Measurements from ENCODE around the gene ZYG11A. TPM values are rescaled to one million over a fixed set of nuclear protein-coding genes. Genes with fewer than 3 reads are reported as not detected.

The ZYG11A gene
- total and polyA plus RNA-seq, 2 donors (not counting 3 experiments of a cell fraction or from before 2014, with no cell fraction given) = 0.40 to 2.1 TPM

DNA sequence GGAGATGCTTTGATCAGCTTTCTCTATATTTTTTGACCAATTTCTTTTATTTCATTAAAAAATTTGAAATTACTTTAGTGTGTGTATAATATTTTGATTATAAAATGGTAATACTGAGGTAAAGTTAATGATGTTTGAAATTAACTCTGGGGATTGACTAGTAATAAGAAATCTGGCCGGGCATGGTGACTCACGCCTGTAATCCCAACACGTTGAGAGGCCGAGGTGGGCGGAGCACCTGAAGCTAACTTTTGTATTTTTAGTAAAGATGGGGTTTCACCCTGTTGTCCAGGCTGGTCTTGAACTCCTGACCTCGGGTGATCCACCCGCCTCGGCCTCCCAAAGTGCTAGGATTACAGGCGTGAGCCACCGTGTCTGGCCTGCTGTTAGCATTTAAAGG lies 102.0 kb downstream of the ZYG11A start:
- Histone ChIP-seq H3K4me2 (ENCODE audit: insufficient read depth, low read length) (no peak overlapping the region), H4K20me1 (replicated peaks; ENCODE audit: control insufficient read depth, extremely low read depth, insufficient read depth, low read length) (no peaks in the 10 kb centered on the region), H3K36me3 (ENCODE audit: control insufficient read depth in 2 of 2, extremely low read depth in 1 of 2, insufficient read depth in 2 of 2, low read length in 2 of 2) (no peaks in the 10 kb centered on the region), H3K9me3 (replicated peaks; ENCODE audit: control insufficient read depth, insufficient read depth, low read length) (no peaks in the 10 kb centered on the region), H3K27me3 (ENCODE audit: control insufficient read depth in 2 of 2, insufficient read depth in 2 of 2, low read length in 2 of 2) (no peaks in the 10 kb centered on the region), H3K79me2 (ENCODE audit: control insufficient read depth, insufficient read depth, low read length) (no peaks in the 10 kb centered on the region), H3K9ac (replicated peaks; ENCODE audit: extremely low read depth, insufficient read depth, low read length) (no peak overlapping the region), H3K27ac (ENCODE audit: insufficient read depth, low read depth, low read length) (no peak overlapping the region), H3K4me3 (replicated peaks in 1 of 3; ENCODE audit: insufficient read depth in 1 of 3, low read depth in 1 of 3, low read length in 3 of 3) (no peak overlapping the region), H3K4me1 (ENCODE audit: control insufficient read depth, extremely low read depth, insufficient read depth, low read length) (no peaks in the 10 kb centered on the region), H2AFZ (ENCODE audit: low read depth, low read length) (no peak overlapping the region), H3K9me1 (replicated peaks; ENCODE audit: control insufficient read depth, extremely low read depth, insufficient read depth, low read length) (no peaks in the 10 kb centered on the region)
- TF ChIP-seq CTCF (IDR thresholded peaks at IDR 0.05; ENCODE audit: extremely low read depth in 1 of 2, insufficient read depth in 1 of 2, low read depth in 1 of 2, low read length in 2 of 2) = no peak
- no peak for TF ChIP-seq EZH2 (IDR thresholded peaks at IDR 0.05; ENCODE audit: borderline replicate concordance, low read depth, low read length, severe bottlenecking)
- TF ChIP-seq POLR2AphosphoS5 (IDR thresholded peaks at IDR 0.05; ENCODE audit: insufficient read depth, low read depth, low read length) = no peak
- TF ChIP-seq FOS (IDR thresholded peaks at IDR 0.05; ENCODE audit: borderline replicate concordance, insufficient read depth, low read length) = no peak
- TF ChIP-seq GATA2 (IDR thresholded peaks at IDR 0.05; ENCODE audit: insufficient read depth, insufficient read length, low read depth, low read length) = no peak
- ChIA-PET POLR2A (no interaction called here), CTCF (interaction anchor here (0.6 to 0.9 kb wide), 2 partner anchors 11 to 68 kb away, joined by 3 read pairs; no protein-coding TSS in a partner anchor)
- dilution Hi-C loops (cut with MboI; ENCODE audit: extremely low pct_ligation_motif_present, low sequenced_read_pairs) = no loop called here
- FAIRE-seq (no peak), DNase-seq (ENCODE audit: low read depth, low spot score) (no peak)
- intact Hi-C loops (cut with micrococcal nuclease) = no loop called here
- BruUV-seq (replicated peaks) = no TSS peak

MicroRNAs encoded within 50 kb of the gene (microRNA counts, 767-probe panel; counts per million panel counts)
- microRNA hsa-miR-1273f (723 counts per million, percentile 96 among the panel's probes with 10 or more counts), microRNA hsa-miR-1273g-5p (723 counts per million, percentile 96 among the panel's probes with 10 or more counts)

Small RNA genes lying within 50 kb of the gene (microRNA-seq; reads per million reads assigned to microRNA genes)
- gene MIR1273F (ENCODE audit: borderline number of aligned reads, borderline replicate concordance) = not detected
- not detected for gene MIR1273G (ENCODE audit: borderline number of aligned reads, borderline replicate concordance)
- gene MIR5095 (ENCODE audit: borderline number of aligned reads, borderline replicate concordance) = not detected

Small RNA genes lying within 50 kb of the gene (small RNA-seq; reads per million reads assigned to genes)
- not detected for gene AC099677.1 (ENCODE audit: insufficient read depth, insufficient read length, low read depth, low replicate concordance)
- gene AC099677.2 (ENCODE audit: insufficient read depth, insufficient read length, low read depth, low replicate concordance) = not detected
- not detected for gene MIR1273F (ENCODE audit: insufficient read depth, insufficient read length, low read depth, low replicate concordance)
- gene MIR1273G (ENCODE audit: insufficient read depth, insufficient read length, low read depth, low replicate concordance) = not detected
- gene MIR5095 (ENCODE audit: insufficient read depth, insufficient read length, low read depth, low replicate concordance) = not detected
- gene RNU6-969P (ENCODE audit: insufficient read depth, insufficient read length, low read depth, low replicate concordance) = not detected

Other genes starting within 250 kb of the ZYG11A start
- gene GPX7, start 240.4 kb upstream of the ZYG11A start, total RNA-seq = 8.9 and 26.3 TPM in 2 replicates
- 25.7 and 26.2 TPM in 2 replicates for gene GPX7, start 240.4 kb upstream of the ZYG11A start, polyA plus RNA-seq
- gene SHISAL2A, start 209.6 kb upstream of the ZYG11A start, total RNA-seq = not detected in 2 replicates
- not detected in 2 replicates for gene SHISAL2A, start 209.6 kb upstream of the ZYG11A start, polyA plus RNA-seq
- gene COA7, start 144.4 kb upstream of the ZYG11A start, total RNA-seq = 28.6 and 30.6 TPM in 2 replicates
- 10.7 and 11.7 TPM in 2 replicates for gene COA7, start 144.4 kb upstream of the ZYG11A start, polyA plus RNA-seq
- gene ZYG11B, start 116.3 kb upstream of the ZYG11A start, total RNA-seq = 27.0 and 27.2 TPM in 2 replicates
- gene ZYG11B, start 116.3 kb upstream of the ZYG11A start, polyA plus RNA-seq = 7.3 and 8.2 TPM in 2 replicates
- gene ECHDC2, start 79.0 kb downstream of the ZYG11A start, total RNA-seq = 56.8 and 69.9 TPM in 2 replicates
- gene ECHDC2, start 79.0 kb downstream of the ZYG11A start, polyA plus RNA-seq = 38.3 and 38.7 TPM in 2 replicates
- 92.7 and 101 TPM in 2 replicates for gene SCP2, start 84.5 kb downstream of the ZYG11A start, total RNA-seq
- 26.5 and 42.4 TPM in 2 replicates for gene SCP2, start 84.5 kb downstream of the ZYG11A start, polyA plus RNA-seq
- gene PODN, start 219.5 kb downstream of the ZYG11A start, total RNA-seq = 1.5 and 2.0 TPM in 2 replicates
- 1.3 and 1.4 TPM in 2 replicates for gene PODN, start 219.5 kb downstream of the ZYG11A start, polyA plus RNA-seq

All from endothelial cell of umbilical vein (primary cell).